Tibial artery (tissue), 4 donors: ENCODE results near the gene NAT8L.

Experiments used
- DNase-seq, 2 donors: peaks; one replicate each; pipeline ENCODE4 v3.0.0-alpha.2; 2019
- H3K27ac ChIP-seq, 2 donors: fragments of 200-600 bp; sonication (generic) in 1 of 2; 1 replicate in 1 of 2; 2 replicates in 1 of 2; pipeline ENCODE4 v1.5.1; 2018 to 2019; ENCODE audit warnings: mild to moderate bottlenecking in 1 of 2
- H3K27me3 ChIP-seq, 2 donors: fragments of 200-600 bp; sonication (generic) in 1 of 2; one replicate each; pipeline versions ENCODE4 v1.5.1 to v1.6.0; 2016 to 2019
- H3K36me3 ChIP-seq, 3 donors: fragments of 200-600 bp; sonication (generic) in 2 of 3; one replicate each; pipeline ENCODE4 v1.5.1; 2016 to 2019; ENCODE audit warnings: mild to moderate bottlenecking in 2 of 3
- H3K4me1 ChIP-seq, 4 donors: fragments of 200-600 bp; sonication (generic) in 2 of 4; 1 replicate in 3 of 4; 2 replicates in 1 of 4; pipeline ENCODE4 v1.5.1; 2016 to 2019
- H3K4me3 ChIP-seq, 2 donors: fragments of 200-600 bp; sonication (generic) in 1 of 2; 1 replicate in 1 of 2; 2 replicates in 1 of 2; pipeline ENCODE4 v1.5.1; 2018 to 2019; ENCODE audit warnings: mild to moderate bottlenecking in 2 of 2
- H3K9me3 ChIP-seq, 3 donors: fragments of 200-600 bp; sonication (generic) in 1 of 3; one replicate each; pipeline ENCODE4 v1.5.1; 2016 to 2019
- CTCF ChIP-seq, 2 experiments: fragments of 200-600 bp in 1 of 2; fragments of 450-650 bp in 1 of 2; IDR thresholded peaks; one replicate each; pipeline ENCODE4 v1.5.1; 2017 to 2019; ENCODE audit warnings: antibody characterized with exemption in 2 of 2, mild to moderate bottlenecking in 1 of 2, moderate library complexity in 1 of 2
- intact Hi-C: fragments of 100-400 bp; cut with DNase I; formaldehyde crosslinking; loops from one replicate; pipeline ENCODE4 v1.15.0; 2023; ENCODE audit warnings: low total_unique reads

Gene NAT8L

GRCh38 chr4:2073808-2074481 lies 14.8 kb downstream of the NAT8L start:
- Histone ChIP-seq H3K36me3 (no peaks in the 10 kb centered on the region), H3K27ac (no peak overlapping the region), H3K4me3 (no peak overlapping the region), H3K27me3 (peaks cover 0 to 14% of the 10 kb centered on the region in 2 donors), H3K9me3 (no peaks in the 10 kb centered on the region), H3K4me1 (no peaks in the 10 kb centered on the region)
- intact Hi-C loops = no loop called here
- DNase-seq = peak in 1 of 2 donors; percentile 51
- TF ChIP-seq CTCF (IDR thresholded peaks at IDR 0.05) = no peak

GRCh38 chr4:2074588-2074987 lies 15.5 kb downstream of the NAT8L start:
- H3K36me3 ChIP-seq = no peaks in the 10 kb centered on the region
- no peak overlapping the region for H3K4me3 ChIP-seq
- no peaks in the 10 kb centered on the region for H3K4me1 ChIP-seq
- peak in 1 of 2 donors; percentile 38 for DNase-seq
- TF ChIP-seq CTCF (IDR thresholded peaks at IDR 0.05) = no peak
- H3K27me3 ChIP-seq = peaks cover 0 to 8% of the 10 kb centered on the region in 2 donors
- intact Hi-C loops = no loop called here
- H3K27ac ChIP-seq = no peak overlapping the region
- no peaks in the 10 kb centered on the region for H3K9me3 ChIP-seq

GRCh38 chr4:2075171-2075986 lies 16.3 kb downstream of the NAT8L start:
- TF ChIP-seq CTCF (IDR thresholded peaks at IDR 0.05) = no peak
- DNase-seq = peak in 1 of 2 donors; percentile 58
- Histone ChIP-seq H3K4me3 (no peak overlapping the region), H3K36me3 (no peaks in the 10 kb centered on the region), H3K9me3 (no peaks in the 10 kb centered on the region), H3K4me1 (no peaks in the 10 kb centered on the region), H3K27ac (no peak overlapping the region), H3K27me3 (no peaks in the 10 kb centered on the region)
- intact Hi-C loops = no loop called here

- Histone ChIP-seq H3K4me1 (no peaks in the 10 kb centered on the region), H3K27ac (no peak overlapping the region), H3K27me3 (no peaks in the 10 kb centered on the region), H3K36me3 (no peaks in the 10 kb centered on the region), H3K4me3 (no peak overlapping the region), H3K9me3 (no peaks in the 10 kb centered on the region)
- TF ChIP-seq CTCF (IDR thresholded peaks at IDR 0.05) = no peak
- intact Hi-C loops = no loop called here
- peak in 1 of 2 donors; percentile 60 for DNase-seq
These were observed 17.1 kb downstream of the NAT8L start for GRCh38 chr4:2075987-2076907.

GRCh38 chr4:2076908-2077536 lies 17.9 kb downstream of the NAT8L start:
- no peak for TF ChIP-seq CTCF (IDR thresholded peaks at IDR 0.05)
- no peak overlapping the region for H3K27ac ChIP-seq
- no peaks in the 10 kb centered on the region for H3K4me1 ChIP-seq
- no peaks in the 10 kb centered on the region for H3K27me3 ChIP-seq
- intact Hi-C loops = no loop called here
- no peaks in the 10 kb centered on the region for H3K36me3 ChIP-seq
- H3K4me3 ChIP-seq = no peak overlapping the region
- peak in 1 of 2 donors; percentile 48 for DNase-seq
- H3K9me3 ChIP-seq = no peaks in the 10 kb centered on the region
